Measurements from ENCODE around the gene OXA1L.
"Not testable (repeated sequence)": the region's sequence is repeated elsewhere in the genome, so short reads cannot be mapped to it uniquely, and the experiment has no call there.

Gene OXA1L

DNA sequence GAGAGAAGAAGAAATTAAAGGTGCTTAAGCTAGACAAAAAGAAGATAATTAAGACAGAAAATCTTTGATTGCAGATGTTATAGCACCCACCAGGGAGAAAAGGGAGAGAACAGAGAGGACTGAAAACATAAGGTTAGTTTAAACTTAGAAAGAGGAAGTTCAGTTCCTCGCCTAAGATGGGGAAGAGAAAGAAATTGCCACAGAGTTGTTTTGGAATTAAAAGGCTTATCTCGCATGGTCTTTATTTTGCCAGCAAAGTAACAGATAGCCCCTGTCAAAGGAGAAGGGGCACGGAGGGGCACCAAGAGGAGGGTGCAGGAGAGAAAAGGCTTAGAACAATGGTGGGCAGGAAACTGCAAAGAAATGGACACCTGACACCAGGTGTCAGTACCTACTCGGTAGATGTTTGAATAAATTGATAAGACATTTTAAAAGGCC lies 17.8 kb upstream of the OXA1L start:
- no peak for TF ChIP-seq NFRKB (IDR thresholded peaks at IDR 0.05)
- no peak for TF ChIP-seq ZNF384 (IDR thresholded peaks at IDR 0.05)
- TF ChIP-seq, protein P1, sequence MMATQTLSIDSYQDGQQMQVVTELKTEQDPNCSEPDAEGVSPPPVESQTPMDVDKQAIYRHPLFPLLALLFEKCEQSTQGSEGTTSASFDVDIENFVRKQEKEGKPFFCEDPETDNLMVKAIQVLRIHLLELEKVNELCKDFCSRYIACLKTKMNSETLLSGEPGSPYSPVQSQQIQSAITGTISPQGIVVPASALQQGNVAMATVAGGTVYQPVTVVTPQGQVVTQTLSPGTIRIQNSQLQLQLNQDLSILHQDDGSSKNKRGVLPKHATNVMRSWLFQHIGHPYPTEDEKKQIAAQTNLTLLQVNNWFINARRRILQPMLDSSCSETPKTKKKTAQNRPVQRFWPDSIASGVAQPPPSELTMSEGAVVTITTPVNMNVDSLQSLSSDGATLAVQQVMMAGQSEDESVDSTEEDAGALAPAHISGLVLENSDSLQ (IDR thresholded peaks at IDR 0.05) = no peak
- TF ChIP-seq BHLHE40 (IDR thresholded peaks at IDR 0.05; ENCODE audit: borderline replicate concordance) = no peak
- no peak for TF ChIP-seq CTBP1 (IDR thresholded peaks at IDR 0.05; ENCODE audit: borderline replicate concordance)
- TF ChIP-seq FOXM1 (IDR thresholded peaks at IDR 0.05; ENCODE audit: borderline replicate concordance) = no peak
- TF ChIP-seq FOXK2 (IDR thresholded peaks at IDR 0.05) = no peak
- no peak for TF ChIP-seq L3MBTL2 (conservative IDR thresholded peaks at IDR 0.05)
- TF ChIP-seq SUZ12 (IDR thresholded peaks at IDR 0.05) = no peak
- TF ChIP-seq LEF1 (IDR thresholded peaks at IDR 0.05; ENCODE audit: borderline replicate concordance) = no peak
- TF ChIP-seq ELF4 (IDR thresholded peaks at IDR 0.05) = no peak
- no peak for TF ChIP-seq TARDBP (IDR thresholded peaks at IDR 0.05)
- no peak for TF ChIP-seq HDGF (IDR thresholded peaks at IDR 0.05; ENCODE audit: borderline replicate concordance)
- no peak for TF ChIP-seq FOXA1 (IDR thresholded peaks at IDR 0.05)
- TF ChIP-seq ARNT (IDR thresholded peaks at IDR 0.05) = no peak
- no peak for TF ChIP-seq SP1 (IDR thresholded peaks at IDR 0.05)
- ChIA-PET CTCF (no interaction called here), POLR2A (interaction anchor here (2.3 kb wide), 1 partner anchor 17 kb away, joined by 16 read pairs; the partner anchor contains the start of gene OXA1L)
- DNase-seq (ENCODE audit: extremely low spot score) = no peak

DNA sequence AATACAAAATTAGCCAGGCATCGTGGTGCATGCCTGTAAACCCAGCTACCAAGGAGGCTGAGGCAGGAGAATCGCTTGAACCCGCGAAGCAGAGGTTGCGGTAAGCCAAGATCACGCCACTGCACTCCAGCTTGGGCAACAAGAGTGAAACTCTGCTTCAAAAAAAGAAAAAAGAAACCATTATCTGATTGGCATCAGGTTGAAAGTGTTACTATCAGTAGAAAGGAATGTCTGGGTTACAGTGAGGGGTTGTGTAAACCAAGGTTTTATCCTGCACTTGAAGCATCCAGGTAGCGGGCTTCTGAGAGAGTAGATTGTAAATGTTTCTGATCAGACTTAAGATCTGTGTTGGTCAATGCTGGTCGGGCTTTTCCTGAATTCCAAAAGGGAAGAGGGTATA lies 14.1 kb upstream of the OXA1L start:
- ChIA-PET CTCF (interaction anchor here (0.6 kb wide), 1 partner anchor 98 kb away, joined by 3 read pairs; no protein-coding TSS in a partner anchor), POLR2A (interaction anchor here (1.2 kb wide), 1 partner anchor 49 kb away, joined by 3 read pairs; no protein-coding TSS in a partner anchor)
- TF ChIP-seq FOXA1 (IDR thresholded peaks at IDR 0.05) = no peak
- no peak for TF ChIP-seq BHLHE40 (IDR thresholded peaks at IDR 0.05; ENCODE audit: borderline replicate concordance)
- TF ChIP-seq TARDBP (IDR thresholded peaks at IDR 0.05) = no peak
- TF ChIP-seq SUZ12 (IDR thresholded peaks at IDR 0.05) = no peak
- TF ChIP-seq, protein P1 (IDR thresholded peaks at IDR 0.05) = no peak
- TF ChIP-seq SP1 (IDR thresholded peaks at IDR 0.05) = no peak
- TF ChIP-seq LEF1 (IDR thresholded peaks at IDR 0.05; ENCODE audit: borderline replicate concordance) = no peak
- no peak for TF ChIP-seq ZNF384 (IDR thresholded peaks at IDR 0.05)
- TF ChIP-seq NFRKB (IDR thresholded peaks at IDR 0.05) = no peak
- TF ChIP-seq FOXM1 (IDR thresholded peaks at IDR 0.05; ENCODE audit: borderline replicate concordance) = no peak
- TF ChIP-seq ARNT (IDR thresholded peaks at IDR 0.05) = no peak
- DNase-seq (ENCODE audit: extremely low spot score) = no peak

DNA sequence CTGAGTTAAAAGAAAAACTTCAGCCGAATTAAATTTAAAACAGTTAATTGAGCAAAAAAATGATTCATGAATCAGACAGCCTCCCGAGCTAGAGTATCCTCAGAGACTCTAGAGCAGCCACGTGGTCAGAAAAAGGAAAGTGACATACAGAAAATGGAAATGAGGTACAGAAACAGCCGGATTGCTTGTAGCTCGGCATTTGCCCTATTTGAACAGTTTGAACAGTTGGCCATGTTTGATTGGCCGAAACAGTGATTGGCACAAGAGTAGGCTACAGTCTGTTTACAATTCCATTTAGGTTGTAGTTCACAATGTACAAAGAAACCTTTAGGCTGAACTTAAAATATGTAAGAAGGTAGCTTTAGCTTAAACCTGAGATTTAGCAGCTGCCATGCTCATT lies 12.9 kb upstream of the OXA1L start:
- DNase-seq (ENCODE audit: extremely low spot score) = no peak
- TF ChIP-seq FOXA1 (IDR thresholded peaks at IDR 0.05) = no peak
- no peak for TF ChIP-seq HDGF (IDR thresholded peaks at IDR 0.05; ENCODE audit: borderline replicate concordance)
- TF ChIP-seq, protein P1 (IDR thresholded peaks at IDR 0.05) = no peak
- no peak for TF ChIP-seq ELF4 (IDR thresholded peaks at IDR 0.05)
- no peak for TF ChIP-seq SP1 (IDR thresholded peaks at IDR 0.05)
- no peak for TF ChIP-seq BHLHE40 (IDR thresholded peaks at IDR 0.05; ENCODE audit: borderline replicate concordance)
- TF ChIP-seq CTBP1 (IDR thresholded peaks at IDR 0.05; ENCODE audit: borderline replicate concordance) = no peak
- no peak for TF ChIP-seq LEF1 (IDR thresholded peaks at IDR 0.05; ENCODE audit: borderline replicate concordance)
- TF ChIP-seq TARDBP (IDR thresholded peaks at IDR 0.05) = no peak
- no peak for TF ChIP-seq NFRKB (IDR thresholded peaks at IDR 0.05)
- TF ChIP-seq L3MBTL2 (conservative IDR thresholded peaks at IDR 0.05) = no peak
- TF ChIP-seq SUZ12 (IDR thresholded peaks at IDR 0.05) = no peak
- no peak for TF ChIP-seq FOXM1 (IDR thresholded peaks at IDR 0.05; ENCODE audit: borderline replicate concordance)
- no peak for TF ChIP-seq FOXK2 (IDR thresholded peaks at IDR 0.05)
- TF ChIP-seq ZNF384 (IDR thresholded peaks at IDR 0.05) = no peak
- no peak for TF ChIP-seq ARNT (IDR thresholded peaks at IDR 0.05)
- ChIA-PET CTCF (no interaction called here), POLR2A (interaction anchor here (1.2 to 1.3 kb wide), 2 partner anchors 13 to 50 kb away, joined by 3 to 10 read pairs; partner anchors contain the start of gene OXA1L)

DNA sequence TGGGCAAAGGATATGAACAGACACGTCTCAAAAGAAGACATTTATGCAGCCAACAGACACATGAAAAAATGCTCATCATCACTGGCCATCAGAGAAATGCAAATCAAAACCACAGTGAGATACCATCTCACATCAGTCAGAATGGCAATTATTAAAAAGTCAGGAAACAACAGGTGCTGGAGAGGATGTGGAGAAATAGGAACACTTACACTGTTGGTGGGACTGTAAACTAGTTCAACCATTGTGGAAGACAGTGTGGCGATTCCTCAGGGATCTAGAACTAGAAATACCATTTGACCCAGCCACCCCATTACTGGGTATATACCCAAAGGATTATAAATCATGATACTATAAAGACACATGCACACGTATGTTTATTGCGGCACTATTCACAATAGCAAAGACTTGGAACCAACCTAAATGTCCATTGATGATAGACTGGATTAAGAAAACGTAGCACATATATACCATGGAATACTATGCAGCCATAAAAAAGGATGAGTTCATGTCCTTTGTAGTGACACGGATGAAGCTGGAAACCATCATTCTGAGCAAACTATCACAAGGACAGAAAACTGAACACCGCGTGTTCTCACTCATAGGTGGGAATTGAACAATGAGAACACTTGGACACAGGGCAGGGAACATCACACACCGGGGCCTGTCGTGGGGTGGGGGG lies 8.4 kb upstream of the OXA1L start:
- CTCF ChIA-PET = not testable (repeated sequence)

DNA sequence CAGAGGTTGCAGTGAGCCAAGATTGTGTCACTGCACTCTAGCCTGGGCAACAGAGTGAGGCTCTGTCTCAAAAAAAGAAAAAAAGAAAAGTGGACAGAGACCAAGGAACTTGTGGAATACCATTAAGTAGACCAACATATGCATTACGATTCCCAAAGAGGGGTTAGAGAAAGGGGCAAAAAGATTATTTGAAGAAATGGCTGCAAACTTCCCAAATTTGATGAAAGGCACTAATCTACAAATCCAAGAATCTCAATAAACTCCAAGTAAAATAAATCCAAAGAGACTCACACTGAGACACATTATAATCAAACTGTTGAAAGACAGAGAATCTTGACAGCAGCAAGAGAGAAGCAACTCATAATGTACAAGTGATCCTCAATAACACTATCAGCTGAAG lies 4.8 kb upstream of the OXA1L start:
- CTCF ChIA-PET = no interaction called here
- DNase-seq (ENCODE audit: extremely low spot score) = no peak
- TF ChIP-seq FOXA1 (IDR thresholded peaks at IDR 0.05) (no peak), SUZ12 (IDR thresholded peaks at IDR 0.05) (no peak), FOXK2 (IDR thresholded peaks at IDR 0.05) (no peak), ZNF384 (IDR thresholded peaks at IDR 0.05) (no peak), L3MBTL2 (conservative IDR thresholded peaks at IDR 0.05) (no peak), SP1 (IDR thresholded peaks at IDR 0.05) (no peak), HDGF (IDR thresholded peaks at IDR 0.05; ENCODE audit: borderline replicate concordance) (no peak), BHLHE40 (IDR thresholded peaks at IDR 0.05; ENCODE audit: borderline replicate concordance) (no peak), ARNT (IDR thresholded peaks at IDR 0.05) (no peak), CTBP1 (IDR thresholded peaks at IDR 0.05; ENCODE audit: borderline replicate concordance) (no peak), TARDBP (IDR thresholded peaks at IDR 0.05) (no peak), FOXM1 (IDR thresholded peaks at IDR 0.05; ENCODE audit: borderline replicate concordance) (no peak), LEF1 (IDR thresholded peaks at IDR 0.05; ENCODE audit: borderline replicate concordance) (no peak), NFRKB (IDR thresholded peaks at IDR 0.05) (no peak), ELF4 (IDR thresholded peaks at IDR 0.05) (no peak)
- TF ChIP-seq, protein P1 (IDR thresholded peaks at IDR 0.05) = no peak
- POLR2A ChIA-PET = no interaction called here

More for the DNA sequence above, 8.4 kb upstream of the OXA1L start:
- POLR2A ChIA-PET; DNase-seq (ENCODE audit: extremely low spot score): not testable (repeated sequence)

Data from HEK293T (cell line).